Liver (tissue), 9 donors: Measurements from ENCODE around the gene GNG12. TPM values are rescaled to one million over a fixed set of nuclear protein-coding genes. Genes with fewer than 3 reads are reported as not detected.

ENCODE experiments used
- DNase-seq: peaks from one replicate; pipeline ENCODE4 v3.0.0-alpha.2; 2017; ENCODE audit warnings: low spot score
- H3K27ac ChIP-seq, 2 donors: one replicate each; pipeline ENCODE4 v1.7.0; 2013; ENCODE audit warnings: inconsistent platforms in 2 of 2, low read length in 2 of 2, control low read depth in 1 of 2, low read depth in 1 of 2, mild to moderate bottlenecking in 1 of 2
- H3K27me3 ChIP-seq, 4 donors: one replicate each; pipeline versions ENCODE4 v1.6.1 to v1.7.0; 2013; ENCODE audit warnings: low read length in 3 of 4, inconsistent platforms in 1 of 4, mild to moderate bottlenecking in 1 of 4, moderate library complexity in 1 of 4; ENCODE audit not compliant: control insufficient read depth in 4 of 4, insufficient read depth in 4 of 4
- H3K36me3 ChIP-seq, 4 donors: one replicate each; pipeline versions ENCODE4 v1.6.1 to v1.7.0; 2013; ENCODE audit warnings: low read length in 3 of 4, mild to moderate bottlenecking in 3 of 4, low read depth in 1 of 4, moderate library complexity in 1 of 4; ENCODE audit not compliant: control insufficient read depth in 4 of 4, insufficient read depth in 3 of 4
- H3K4me1 ChIP-seq, 4 donors: one replicate each; pipeline versions ENCODE4 v1.6.1 to v1.7.0; 2013; ENCODE audit warnings: low read length in 3 of 4, mild to moderate bottlenecking in 3 of 4, moderate library complexity in 1 of 4; ENCODE audit not compliant: control insufficient read depth in 4 of 4, insufficient read depth in 4 of 4
- H3K4me3 ChIP-seq, 3 donors: one replicate each; pipeline versions ENCODE4 v1.6.1 to v1.7.0; 2013; ENCODE audit warnings: low read length in 3 of 3, control low read depth in 1 of 3, low read depth in 1 of 3, mild to moderate bottlenecking in 1 of 3
- H3K9ac ChIP-seq, 2 donors: one replicate each; pipeline ENCODE4 v1.7.0; 2013; ENCODE audit warnings: low read length in 2 of 2, mild to moderate bottlenecking in 2 of 2, moderate library complexity in 2 of 2, control low read depth in 1 of 2, low read depth in 1 of 2
- H3K9me3 ChIP-seq, 4 donors: one replicate each; pipeline versions ENCODE4 v1.6.1 to v1.7.0; 2013; ENCODE audit warnings: low read length in 3 of 4; ENCODE audit not compliant: control insufficient read depth in 4 of 4
- ATF3 ChIP-seq: IDR thresholded peaks from 2 replicates; pipeline ENCODE4 v1.6.1; 2016; ENCODE audit warnings: antibody characterized with exemption
- CTCF ChIP-seq: fragments of 150-350 bp; IDR thresholded peaks from 2 replicates; pipeline ENCODE4 v1.5.1; 2017; ENCODE audit warnings: improper control_type of control experiment, low read depth, low read length; ENCODE audit not compliant: missing input control
- EGR1 ChIP-seq, 2 donors: IDR thresholded peaks; 2 replicates each; pipeline ENCODE4 v1.6.1; 2016 to 2018; ENCODE audit warnings: antibody characterized with exemption in 2 of 2, low read depth in 2 of 2
- FOXA1 ChIP-seq: IDR thresholded peaks from 2 replicates; pipeline ENCODE4 v1.6.1; 2016; ENCODE audit warnings: antibody characterized with exemption
- FOXA2 ChIP-seq: IDR thresholded peaks from 2 replicates; pipeline ENCODE4 v1.6.1; 2016; ENCODE audit warnings: antibody characterized with exemption
- GABPA ChIP-seq, 2 donors: IDR thresholded peaks in 1 of 2; conservative IDR thresholded peaks in 1 of 2; 2 replicates each; pipeline ENCODE4 v1.6.1; 2016; ENCODE audit warnings: antibody characterized with exemption in 2 of 2, mild to moderate bottlenecking in 1 of 2, moderate library complexity in 1 of 2
- HNF4A ChIP-seq, 2 donors: conservative IDR thresholded peaks; 2 replicates each; pipeline ENCODE4 v1.6.1; 2016; ENCODE audit warnings: antibody characterized with exemption in 2 of 2, mild to moderate bottlenecking in 2 of 2
- HNF4G ChIP-seq: IDR thresholded peaks from 2 replicates; pipeline ENCODE4 v1.6.1; 2016; ENCODE audit warnings: antibody characterized with exemption
- JUND ChIP-seq, 2 donors: IDR thresholded peaks; 2 replicates each; pipeline ENCODE4 v1.6.1; 2016; ENCODE audit warnings: antibody characterized with exemption in 2 of 2
- NR2F2 ChIP-seq: IDR thresholded peaks from 2 replicates; pipeline ENCODE4 v1.6.1; 2016; ENCODE audit warnings: antibody characterized with exemption
- RAD21 ChIP-seq, 2 donors: IDR thresholded peaks; 2 replicates each; pipeline ENCODE4 v1.6.1; 2016; ENCODE audit warnings: antibody characterized with exemption in 2 of 2, mild to moderate bottlenecking in 2 of 2
- REST ChIP-seq: IDR thresholded peaks from 2 replicates; pipeline ENCODE4 v1.6.1; 2016; ENCODE audit warnings: antibody characterized with exemption, mild to moderate bottlenecking
- RXRA ChIP-seq, 2 donors: IDR thresholded peaks; 2 replicates each; pipeline ENCODE4 v1.6.1; 2017 to 2018; ENCODE audit warnings: antibody characterized with exemption in 2 of 2, mild to moderate bottlenecking in 1 of 2
- SP1 ChIP-seq: IDR thresholded peaks from 2 replicates; pipeline ENCODE4 v1.6.1; 2018; ENCODE audit warnings: antibody characterized with exemption, mild to moderate bottlenecking
- TAF1 ChIP-seq: conservative IDR thresholded peaks from 2 replicates; pipeline ENCODE4 v1.6.1; 2016; ENCODE audit warnings: antibody characterized with exemption, mild to moderate bottlenecking
- YY1 ChIP-seq: IDR thresholded peaks from 2 replicates; pipeline ENCODE4 v1.6.1; 2016; ENCODE audit warnings: antibody characterized with exemption, mild to moderate bottlenecking
- WGBS: extraction: QIAGEN DNeasy Blood & Tissue Kit; methylation state at CpG from one replicate; pipeline ENCODE4 v1.1.7; 2013; 5-methylcytosine and 5-hydroxymethylcytosine counted together
- polyA plus RNA-seq, 2 donors: library from polyadenylated mRNA; stranded (reverse) in 1 of 2; unstranded in 1 of 2; fragments of 200-250 nt in 1 of 2; fragments of >200 nt in 1 of 2; fragmentation: Nextera tagmentation in 1 of 2; extraction: Ambion mirVana in 1 of 2; gene quantifications; one replicate each; pipeline versions ENCODE4 v1.2.1 to v1.2.3, GENCODE V29; 2013 to 2015
- total RNA-seq, 2 donors: library from RNA; depleted of rRNA; stranded (reverse); fragments of >200 nt; gene quantifications; one replicate each; pipeline ENCODE4 v1.2.3, GENCODE V29; 2014
- TF ChIP-seq, protein P1 (sequence below): IDR thresholded peaks from 2 replicates; pipeline ENCODE4 v1.6.1; 2016; ENCODE audit warnings: antibody characterized with exemption
- TF ChIP-seq, protein P2 (sequence below): IDR thresholded peaks from 2 replicates; pipeline ENCODE4 v1.6.1; 2016; ENCODE audit warnings: antibody characterized with exemption
- donor health status: healthy.
- donor health status: healthy.
- donor health status: healthy.
- donor health status: healthy.
- donor health status: healthy.

GNG12 gene
- total and polyA plus RNA-seq, 4 donors = 15.4 to 26.1 (median 19.7) TPM

GRCh38 chr1:67738401-67738800 lies 94.9 kb downstream of the GNG12 start:
- Histone ChIP-seq H3K9ac (no peak overlapping the region), H3K27ac (no peak overlapping the region), H3K9me3 (no peaks in the 10 kb centered on the region), H3K4me1 (peaks cover 4 to 17% (median 10%) of the 10 kb centered on the region in 4 donors), H3K4me3 (no peak overlapping the region), H3K27me3 (no peaks in the 10 kb centered on the region), H3K36me3 (no peaks in the 10 kb centered on the region)
- TF ChIP-seq JUND (IDR thresholded peaks at IDR 0.05) (no peak), ATF3 (no peak), EGR1 (IDR thresholded peaks at IDR 0.05; ENCODE audit: low read depth in 2 of 2) (no peak), TAF1 (no peak), RAD21 (IDR thresholded peaks at IDR 0.05) (no peak), GABPA (IDR thresholded peaks at IDR 0.05 in 1 of 2, conservative IDR thresholded peaks at IDR 0.05 in 1 of 2) (no peak), NR2F2 (no peak), FOXA1 (no peak), CTCF (no peak), REST (no peak), RXRA (IDR thresholded peaks at IDR 0.05) (no peak), HNF4A (conservative IDR thresholded peaks at IDR 0.05) (no peak), YY1 (no peak), SP1 (no peak)
- TF ChIP-seq, protein P1, sequence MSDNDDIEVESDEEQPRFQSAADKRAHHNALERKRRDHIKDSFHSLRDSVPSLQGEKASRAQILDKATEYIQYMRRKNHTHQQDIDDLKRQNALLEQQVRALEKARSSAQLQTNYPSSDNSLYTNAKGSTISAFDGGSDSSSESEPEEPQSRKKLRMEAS = no peak
- TF ChIP-seq, protein P2, sequence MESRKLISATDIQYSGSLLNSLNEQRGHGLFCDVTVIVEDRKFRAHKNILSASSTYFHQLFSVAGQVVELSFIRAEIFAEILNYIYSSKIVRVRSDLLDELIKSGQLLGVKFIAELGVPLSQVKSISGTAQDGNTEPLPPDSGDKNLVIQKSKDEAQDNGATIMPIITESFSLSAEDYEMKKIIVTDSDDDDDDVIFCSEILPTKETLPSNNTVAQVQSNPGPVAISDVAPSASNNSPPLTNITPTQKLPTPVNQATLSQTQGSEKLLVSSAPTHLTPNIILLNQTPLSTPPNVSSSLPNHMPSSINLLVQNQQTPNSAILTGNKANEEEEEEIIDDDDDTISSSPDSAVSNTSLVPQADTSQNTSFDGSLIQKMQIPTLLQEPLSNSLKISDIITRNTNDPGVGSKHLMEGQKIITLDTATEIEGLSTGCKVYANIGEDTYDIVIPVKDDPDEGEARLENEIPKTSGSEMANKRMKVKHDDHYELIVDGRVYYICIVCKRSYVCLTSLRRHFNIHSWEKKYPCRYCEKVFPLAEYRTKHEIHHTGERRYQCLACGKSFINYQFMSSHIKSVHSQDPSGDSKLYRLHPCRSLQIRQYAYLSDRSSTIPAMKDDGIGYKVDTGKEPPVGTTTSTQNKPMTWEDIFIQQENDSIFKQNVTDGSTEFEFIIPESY = no peak
- DNase-seq = no peak
- WGBS = 81% methylated on average over 4 of the region's 4 CpGs

DNA sequence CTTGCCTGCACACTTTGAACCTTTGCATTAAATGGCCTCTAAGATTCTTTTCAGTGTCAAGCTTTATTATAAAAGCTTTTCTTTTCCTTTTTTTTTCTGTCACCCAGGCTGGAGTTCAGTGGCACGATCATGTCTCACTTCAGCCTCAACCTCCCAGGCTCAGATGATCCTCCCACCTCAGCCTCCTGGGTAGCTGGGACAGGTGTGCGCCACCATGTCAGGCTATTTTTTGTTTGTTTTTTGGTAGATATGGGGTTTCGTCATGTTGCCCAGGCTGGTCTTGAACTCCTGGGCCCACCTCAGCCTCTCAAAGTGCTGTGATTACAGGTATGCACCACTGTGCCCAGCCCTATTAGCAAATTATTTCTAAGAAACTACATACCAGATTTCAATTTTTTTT lies 95.4 kb downstream of the GNG12 start:
- no peak overlapping the region for H3K9ac ChIP-seq
- TF ChIP-seq ATF3 (no peak), RXRA (IDR thresholded peaks at IDR 0.05) (no peak), GABPA (IDR thresholded peaks at IDR 0.05 in 1 of 2, conservative IDR thresholded peaks at IDR 0.05 in 1 of 2) (no peak), NR2F2 (no peak), HNF4G (no peak), HNF4A (conservative IDR thresholded peaks at IDR 0.05) (no peak), FOXA2 (no peak), SP1 (no peak), YY1 (no peak), REST (no peak), TAF1 (no peak)
- TF ChIP-seq, protein P2 = no peak
- H3K27ac ChIP-seq = no peak overlapping the region
- H3K36me3 ChIP-seq = no peaks in the 10 kb centered on the region
- H3K9me3 ChIP-seq = no peaks in the 10 kb centered on the region
- no peak overlapping the region for H3K4me3 ChIP-seq
- peaks cover 4 to 20% (median 7%) of the 10 kb centered on the region in 4 donors for H3K4me1 ChIP-seq
- DNase-seq = no peak
- WGBS = over 99% methylated on average over 3 of the region's 3 CpGs
- H3K27me3 ChIP-seq = no peaks in the 10 kb centered on the region
